Stimulated activated CD8-positive, alpha-beta memory T cell treated with anti-CD3 and anti-CD28 coated beads, Interleukin-7, amount 100 ng/mL, for 1 hour (primary cell): ENCODE data around the gene ADRM1.

Experiments used
- DNase-seq, 2 donors: peaks; one replicate each; pipeline ENCODE4 v3.0.0-alpha.2; 2020; ENCODE audit warnings: low read depth in 2 of 2

Gene ADRM1

GRCh38 chr20:62302341-62303061, at the start of gene ADRM1:
Gene ADRM1 (plus strand): TSS chr20:62302997. CDS start chr20:62303569, 572 bp downstream.
- DNase-seq = peak; percentile 91

GRCh38 chr20:62253398-62253797, 49.4 kb upstream of the ADRM1 start:
- no peak for DNase-seq

- DNase-seq = no peak
These were observed 48.6 kb upstream of the ADRM1 start for GRCh38 chr20:62254021-62254724.

- no peak for DNase-seq
These were observed 46.8 kb upstream of the ADRM1 start for GRCh38 chr20:62255976-62256375.

GRCh38 chr20:62258499-62259293, 44.1 kb upstream of the ADRM1 start:
- no peak for DNase-seq

- no peak for DNase-seq
These were observed 43.6 kb upstream of the ADRM1 start for GRCh38 chr20:62259294-62259565.

- no peak for DNase-seq
These were observed 40.7 kb upstream of the ADRM1 start for GRCh38 chr20:62262064-62262463.

- no peak for DNase-seq
These were observed 39.4 kb upstream of the ADRM1 start for GRCh38 chr20:62263396-62263795.

- no peak for DNase-seq
These were observed 37.4 kb upstream of the ADRM1 start for GRCh38 chr20:62265365-62265764.

GRCh38 chr20:62266340-62266739, 36.5 kb upstream of the ADRM1 start:
- no peak for DNase-seq

GRCh38 chr20:62266851-62267250, 35.9 kb upstream of the ADRM1 start:
- DNase-seq = no peak

GRCh38 chr20:62267543-62267942, 35.3 kb upstream of the ADRM1 start:
- no peak for DNase-seq

GRCh38 chr20:62268228-62268900, 34.4 kb upstream of the ADRM1 start:
- DNase-seq = no peak

- DNase-seq = no peak
These were observed 33.4 kb upstream of the ADRM1 start for GRCh38 chr20:62269378-62269777.

GRCh38 chr20:62269871-62270270, 32.9 kb upstream of the ADRM1 start:
- DNase-seq = no peak

- no peak for DNase-seq
These were observed 30.6 kb upstream of the ADRM1 start for GRCh38 chr20:62272200-62272599.

GRCh38 chr20:62273416-62273815, 29.4 kb upstream of the ADRM1 start:
- no peak for DNase-seq

- no peak for DNase-seq
These were observed 28.4 kb upstream of the ADRM1 start for GRCh38 chr20:62274332-62274950.

- DNase-seq = no peak
These were observed 27.6 kb upstream of the ADRM1 start for GRCh38 chr20:62275219-62275618.

GRCh38 chr20:62276439-62276838, 26.4 kb upstream of the ADRM1 start:
- DNase-seq = no peak

GRCh38 chr20:62277253-62277652, 25.5 kb upstream of the ADRM1 start:
- no peak for DNase-seq

- no peak for DNase-seq
These were observed 22.5 kb upstream of the ADRM1 start for GRCh38 chr20:62280303-62280702.
